ENCODE results near the gene MLLT11. TPM values are rescaled to one million over a fixed set of nuclear protein-coding genes. Genes with fewer than 3 reads are reported as not detected.

The MLLT11 gene
- total RNA-seq, 6 experiments from 2014 or later = 0.24 to 0.56 (median 0.40) TPM

DNA sequence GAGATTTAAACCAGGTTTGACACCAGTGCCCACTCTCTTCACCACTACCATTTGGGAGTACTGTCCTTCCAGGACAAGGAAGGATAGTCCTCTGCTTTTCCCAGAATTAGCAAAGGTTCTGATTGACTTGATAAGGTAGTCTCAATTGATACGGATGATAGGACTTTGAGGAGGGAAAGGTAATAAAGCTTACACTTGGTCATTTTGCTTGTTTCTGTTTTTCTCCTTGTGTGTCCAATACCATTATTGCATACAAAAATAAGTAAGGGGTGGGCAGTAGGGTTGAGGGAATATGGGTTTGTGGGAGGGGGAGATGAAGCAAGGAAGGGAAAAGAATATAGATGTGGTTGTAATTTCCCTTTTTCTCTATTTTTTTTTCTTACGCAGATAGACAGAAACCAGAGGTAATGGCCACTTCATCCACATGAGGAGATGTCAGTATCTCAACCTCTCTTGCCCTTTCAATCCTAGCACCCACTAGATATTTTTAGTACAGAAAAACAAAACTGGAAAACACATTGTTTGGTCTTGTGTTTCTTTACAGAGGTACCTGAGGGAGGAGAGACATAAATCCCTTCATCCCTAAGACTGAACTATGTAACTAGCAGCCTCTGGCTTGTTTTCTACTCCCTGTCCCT, 10.0 kb upstream of the MLLT11 start:
- DNase-seq (no peak), ATAC-seq (no peak)
- H3K9me3 ChIP-seq = no peaks in the 10 kb centered on the region
- H3K27me3 ChIP-seq = no peaks in the 10 kb centered on the region
- no peak overlapping the region for H3K4me3 ChIP-seq
- no peak overlapping the region for H3K27ac ChIP-seq
- H3K4me1 ChIP-seq = peaks cover 0 to 7% (median 2%) of the 10 kb centered on the region in 4 donors
- H3K36me3 ChIP-seq = peaks cover 5 to 39% (median 20%) of the 10 kb centered on the region in 4 donors
- TF ChIP-seq, protein P1, sequence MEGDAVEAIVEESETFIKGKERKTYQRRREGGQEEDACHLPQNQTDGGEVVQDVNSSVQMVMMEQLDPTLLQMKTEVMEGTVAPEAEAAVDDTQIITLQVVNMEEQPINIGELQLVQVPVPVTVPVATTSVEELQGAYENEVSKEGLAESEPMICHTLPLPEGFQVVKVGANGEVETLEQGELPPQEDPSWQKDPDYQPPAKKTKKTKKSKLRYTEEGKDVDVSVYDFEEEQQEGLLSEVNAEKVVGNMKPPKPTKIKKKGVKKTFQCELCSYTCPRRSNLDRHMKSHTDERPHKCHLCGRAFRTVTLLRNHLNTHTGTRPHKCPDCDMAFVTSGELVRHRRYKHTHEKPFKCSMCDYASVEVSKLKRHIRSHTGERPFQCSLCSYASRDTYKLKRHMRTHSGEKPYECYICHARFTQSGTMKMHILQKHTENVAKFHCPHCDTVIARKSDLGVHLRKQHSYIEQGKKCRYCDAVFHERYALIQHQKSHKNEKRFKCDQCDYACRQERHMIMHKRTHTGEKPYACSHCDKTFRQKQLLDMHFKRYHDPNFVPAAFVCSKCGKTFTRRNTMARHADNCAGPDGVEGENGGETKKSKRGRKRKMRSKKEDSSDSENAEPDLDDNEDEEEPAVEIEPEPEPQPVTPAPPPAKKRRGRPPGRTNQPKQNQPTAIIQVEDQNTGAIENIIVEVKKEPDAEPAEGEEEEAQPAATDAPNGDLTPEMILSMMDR (IDR thresholded peaks at IDR 0.05) = no peak
- no peak for TF ChIP-seq POLR2A (IDR thresholded peaks at IDR 0.05)
- intact Hi-C loops (cut with DNase I) = no loop called here
- WGBS (ENCODE audit: insufficient coverage, low coverage, low lambda C conversion rate, missing lambda C conversion rate) = 73% methylated on average over 2 of the region's 2 CpGs

DNA sequence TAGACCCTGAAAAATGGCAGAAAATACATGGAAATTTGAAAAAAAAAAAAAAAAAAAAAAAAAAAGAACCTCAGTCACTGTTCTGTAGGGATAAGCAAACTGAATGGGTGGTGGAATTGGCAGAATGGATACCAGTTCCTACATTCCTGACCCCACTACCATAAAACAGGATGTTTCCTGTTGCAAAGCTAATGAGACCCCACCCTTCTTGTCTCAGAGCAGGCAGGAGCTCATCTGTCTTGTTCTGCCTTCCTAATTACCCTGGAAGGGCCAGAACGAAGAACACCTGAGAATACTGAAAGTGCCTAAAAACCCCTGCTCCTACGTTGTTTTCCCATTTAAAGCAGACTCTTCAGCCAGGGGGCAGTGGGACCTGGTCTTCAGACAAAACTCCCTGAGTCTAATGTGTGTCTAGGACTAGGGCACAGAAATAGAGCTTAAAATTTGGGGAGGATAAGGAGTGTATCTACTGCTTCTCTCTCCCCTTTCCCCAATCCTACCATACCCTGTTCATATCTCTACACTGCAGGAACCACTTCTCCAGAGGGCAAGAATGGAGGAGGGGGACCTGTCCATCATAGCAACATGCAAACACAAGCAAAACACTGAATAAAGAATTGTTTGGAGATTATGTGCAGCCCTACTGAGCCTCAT, 8.7 kb upstream of the MLLT11 start:
- Histone ChIP-seq H3K27ac (no peak overlapping the region), H3K36me3 (peaks cover 6 to 46% (median 22%) of the 10 kb centered on the region in 4 donors)

DNA sequence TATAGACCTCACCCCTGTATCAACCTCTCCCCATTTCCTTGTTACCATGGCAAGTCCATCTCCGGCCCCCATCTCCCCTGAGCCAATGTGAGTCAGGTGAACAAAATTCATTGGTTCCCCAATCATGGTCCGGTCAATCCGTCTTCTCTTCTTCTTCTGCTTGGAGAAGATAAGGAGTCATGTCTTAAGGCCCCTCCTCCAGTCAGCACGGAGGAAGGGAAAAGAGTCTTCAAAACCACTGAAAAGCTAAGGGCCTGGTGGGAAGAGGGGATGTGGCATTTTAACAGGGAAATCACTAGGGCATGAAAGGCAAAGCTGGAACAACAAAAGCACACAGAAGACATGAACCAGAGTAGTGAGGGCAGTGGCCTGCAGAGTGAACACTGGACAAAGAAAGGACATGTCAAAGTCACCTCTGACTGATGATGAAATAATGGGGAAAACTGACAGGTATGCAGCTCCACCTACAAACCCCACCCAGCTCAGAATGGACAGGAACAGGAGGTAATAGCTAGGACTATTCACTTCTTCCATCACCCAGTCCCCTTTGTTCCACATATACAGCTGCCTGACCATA, 5.1 kb upstream of the MLLT11 start:
- WGBS (ENCODE audit: insufficient coverage, low coverage, low lambda C conversion rate, missing lambda C conversion rate) = 71% methylated on average over 4 of the region's 4 CpGs
- ATAC-seq (no peak), DNase-seq (no peak)
- Histone ChIP-seq H3K36me3 (peaks cover 6 to 46% (median 22%) of the 10 kb centered on the region in 4 donors), H3K27ac (no peak overlapping the region), H3K27me3 (no peaks in the 10 kb centered on the region), H3K4me1 (peaks cover 0 to 17% (median 4%) of the 10 kb centered on the region in 4 donors), H3K4me3 (no peak overlapping the region), H3K9me3 (no peaks in the 10 kb centered on the region)
- TF ChIP-seq POLR2A (IDR thresholded peaks at IDR 0.05) = no peak
- TF ChIP-seq, protein P1 (IDR thresholded peaks at IDR 0.05) = no peak
- intact Hi-C loops (cut with DNase I) = no loop called here

More for the DNA sequence above, 8.7 kb upstream of the MLLT11 start:
- no peak for DNase-seq
- H3K27me3 ChIP-seq = no peaks in the 10 kb centered on the region
- intact Hi-C loops (cut with DNase I) = no loop called here
- TF ChIP-seq, protein P1 (IDR thresholded peaks at IDR 0.05) = no peak
- no peak for TF ChIP-seq POLR2A (IDR thresholded peaks at IDR 0.05)
- WGBS (ENCODE audit: insufficient coverage, low coverage, low lambda C conversion rate, missing lambda C conversion rate) = 100% methylated on average over 1 of the region's 2 CpGs
- no peak for ATAC-seq
- H3K9me3 ChIP-seq = no peaks in the 10 kb centered on the region
- peaks cover 0 to 14% (median 2%) of the 10 kb centered on the region in 4 donors for H3K4me1 ChIP-seq
- no peak overlapping the region for H3K4me3 ChIP-seq

DNA sequence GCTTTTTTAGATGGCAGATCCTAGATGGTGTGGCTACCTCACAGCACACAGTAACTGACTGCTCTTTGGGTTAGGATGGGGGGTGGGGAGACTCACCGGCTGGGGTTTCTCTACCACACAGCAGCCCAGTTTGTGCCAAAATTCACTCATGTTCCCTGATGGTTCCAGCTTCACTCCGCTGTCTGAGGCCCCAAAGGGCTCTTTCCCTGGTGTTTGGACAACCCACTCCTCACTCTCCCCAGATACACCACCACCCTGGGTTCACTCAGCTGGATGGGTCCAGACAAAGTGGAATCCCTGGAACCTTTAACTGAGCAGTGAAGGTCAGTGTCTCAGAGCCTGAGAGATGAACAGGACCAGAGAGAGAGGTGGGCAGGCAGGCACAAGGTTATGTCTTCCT, 4.6 kb upstream of the MLLT11 start:
- Histone ChIP-seq H3K36me3 (peaks cover 6 to 46% (median 22%) of the 10 kb centered on the region in 4 donors), H3K27me3 (no peaks in the 10 kb centered on the region), H3K27ac (peak overlapping the region in 1 of 3 donors; percentile 47), H3K9me3 (no peaks in the 10 kb centered on the region), H3K4me1 (peaks cover 0 to 18% (median 4%) of the 10 kb centered on the region in 4 donors), H3K4me3 (no peak overlapping the region)
- TF ChIP-seq POLR2A (IDR thresholded peaks at IDR 0.05) = no peak
- TF ChIP-seq, protein P1 (IDR thresholded peaks at IDR 0.05) = no peak
- intact Hi-C loops (cut with DNase I) = no loop called here
- WGBS (ENCODE audit: insufficient coverage, low coverage, low lambda C conversion rate, missing lambda C conversion rate) = no CpG with 5 or more reads among the region's 2 CpGs
- no peak for ATAC-seq
- DNase-seq = no peak

Data from right lobe of liver (tissue), 6 donors.